Ishikawa (cell line): ENCODE measurements around the gene TBC1D4.

ENCODE experiments used
- CEBPB ChIP-seq: IDR thresholded peaks from 2 replicates; pipeline ENCODE4 v1.6.1; 2012
- CREB1 ChIP-seq: IDR thresholded peaks from 2 replicates; pipeline ENCODE4 v1.6.1; 2012; ENCODE audit warnings: low read depth
- FOXM1 ChIP-seq: IDR thresholded peaks from 2 replicates; pipeline ENCODE4 v1.6.1; 2012; ENCODE audit warnings: low read depth, borderline replicate concordance
- MAX ChIP-seq: IDR thresholded peaks from 2 replicates; pipeline ENCODE4 v1.6.1; 2012
- NFIC ChIP-seq: IDR thresholded peaks from 2 replicates; pipeline ENCODE4 v1.6.1; 2012
- TAF1 ChIP-seq: IDR thresholded peaks from 2 replicates; pipeline ENCODE4 v1.6.1; 2012; ENCODE audit warnings: low read depth, mild to moderate bottlenecking
- USF1 ChIP-seq: IDR thresholded peaks from 2 replicates; pipeline ENCODE4 v1.6.1; 2012
- TF ChIP-seq, protein P1 (sequence below): IDR thresholded peaks from 2 replicates; pipeline ENCODE4 v1.6.1; 2012; ENCODE audit warnings: low read depth, mild to moderate bottlenecking

DNA sequence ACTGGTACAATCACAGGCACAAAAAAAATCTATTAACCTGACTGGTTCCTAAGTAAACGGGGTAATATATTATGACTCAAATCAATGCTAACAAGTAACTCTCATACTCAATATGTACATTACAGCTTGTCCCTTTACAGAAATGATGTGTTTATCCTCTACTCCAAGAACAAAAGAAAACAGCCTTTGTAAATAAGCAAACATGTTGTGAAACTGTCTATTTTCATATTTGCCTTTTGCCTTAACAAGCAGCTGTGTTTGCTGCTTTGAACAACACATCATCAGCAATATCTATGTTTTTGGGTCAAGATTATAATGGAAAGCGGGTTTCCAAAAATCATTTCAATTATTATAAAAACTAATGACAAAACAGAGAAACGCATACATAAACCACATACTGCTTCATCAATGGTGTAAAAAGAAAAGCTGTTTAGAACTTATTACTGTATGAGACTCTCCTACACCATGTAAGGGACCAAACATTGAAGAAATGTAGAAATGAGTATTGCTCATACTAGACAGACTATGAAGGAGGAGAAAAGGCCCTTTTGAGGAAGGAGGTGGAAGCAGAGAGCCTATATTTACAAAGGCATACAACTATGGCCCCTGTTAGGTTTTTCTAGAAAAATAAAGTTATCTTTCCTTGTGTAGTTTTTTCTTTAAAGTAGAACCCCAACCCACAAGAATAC is 14.8 kb downstream of the TBC1D4 start:
- TF ChIP-seq, protein P1, sequence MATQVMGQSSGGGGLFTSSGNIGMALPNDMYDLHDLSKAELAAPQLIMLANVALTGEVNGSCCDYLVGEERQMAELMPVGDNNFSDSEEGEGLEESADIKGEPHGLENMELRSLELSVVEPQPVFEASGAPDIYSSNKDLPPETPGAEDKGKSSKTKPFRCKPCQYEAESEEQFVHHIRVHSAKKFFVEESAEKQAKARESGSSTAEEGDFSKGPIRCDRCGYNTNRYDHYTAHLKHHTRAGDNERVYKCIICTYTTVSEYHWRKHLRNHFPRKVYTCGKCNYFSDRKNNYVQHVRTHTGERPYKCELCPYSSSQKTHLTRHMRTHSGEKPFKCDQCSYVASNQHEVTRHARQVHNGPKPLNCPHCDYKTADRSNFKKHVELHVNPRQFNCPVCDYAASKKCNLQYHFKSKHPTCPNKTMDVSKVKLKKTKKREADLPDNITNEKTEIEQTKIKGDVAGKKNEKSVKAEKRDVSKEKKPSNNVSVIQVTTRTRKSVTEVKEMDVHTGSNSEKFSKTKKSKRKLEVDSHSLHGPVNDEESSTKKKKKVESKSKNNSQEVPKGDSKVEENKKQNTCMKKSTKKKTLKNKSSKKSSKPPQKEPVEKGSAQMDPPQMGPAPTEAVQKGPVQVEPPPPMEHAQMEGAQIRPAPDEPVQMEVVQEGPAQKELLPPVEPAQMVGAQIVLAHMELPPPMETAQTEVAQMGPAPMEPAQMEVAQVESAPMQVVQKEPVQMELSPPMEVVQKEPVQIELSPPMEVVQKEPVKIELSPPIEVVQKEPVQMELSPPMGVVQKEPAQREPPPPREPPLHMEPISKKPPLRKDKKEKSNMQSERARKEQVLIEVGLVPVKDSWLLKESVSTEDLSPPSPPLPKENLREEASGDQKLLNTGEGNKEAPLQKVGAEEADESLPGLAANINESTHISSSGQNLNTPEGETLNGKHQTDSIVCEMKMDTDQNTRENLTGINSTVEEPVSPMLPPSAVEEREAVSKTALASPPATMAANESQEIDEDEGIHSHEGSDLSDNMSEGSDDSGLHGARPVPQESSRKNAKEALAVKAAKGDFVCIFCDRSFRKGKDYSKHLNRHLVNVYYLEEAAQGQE: no peak
- TF ChIP-seq USF1 (no peak), FOXM1 (no peak), TAF1 (no peak), CEBPB (no peak), MAX (no peak), CREB1 (no peak), NFIC (no peak)
